GM12892 (cell line): Measurements from ENCODE around the gene AFF3.

Experiments
- DNase-seq: peaks from one replicate; pipeline ENCODE4 v3.0.0; 2011; ENCODE audit not compliant: insufficient read length
- FAIRE-seq: peaks from 2 replicates; lab custom pipeline; 2011; peaks lifted over from hg19 to GRCh38; lab: Jason Lieb, UNC
- POLR2A ChIP-seq: IDR thresholded peaks from 2 replicates; pipeline ENCODE4 v1.6.1; 2011; ENCODE audit warnings: low read depth, low read length, control low read depth
- POLR2AphosphoS5 ChIP-seq: IDR thresholded peaks from 2 replicates; pipeline ENCODE4 v1.6.1; 2011; ENCODE audit warnings: low read depth, low read length, control low read depth
- TAF1 ChIP-seq: IDR thresholded peaks from 2 replicates; pipeline ENCODE4 v1.6.1; 2011; ENCODE audit warnings: low read depth, mild to moderate bottlenecking, control low read depth, low read length, borderline replicate concordance

AFF3 gene

DNA sequence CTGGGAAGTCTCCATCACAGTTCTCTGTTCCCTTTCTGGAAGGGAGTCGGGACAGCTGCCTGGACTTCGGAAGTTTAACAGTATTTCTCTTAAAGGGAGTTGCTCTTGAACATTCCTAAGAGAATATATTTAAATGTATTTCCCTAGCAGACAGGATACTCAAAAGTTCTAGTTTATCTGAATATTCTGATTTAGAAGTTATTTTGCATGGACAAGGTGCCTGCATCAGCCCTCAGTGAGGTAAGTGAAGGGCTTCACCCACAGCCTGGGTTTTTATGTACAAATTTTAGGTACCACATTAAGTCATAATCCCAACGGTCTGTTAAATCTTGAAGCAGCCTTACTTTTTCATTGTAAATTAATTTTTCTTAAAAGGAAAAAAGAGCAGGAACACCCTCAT lies 587.5 kb downstream of the AFF3 start:
- no peak for DNase-seq
- TF ChIP-seq POLR2AphosphoS5 (no peak), TAF1 (no peak), POLR2A (no peak)
- no peak for FAIRE-seq

DNA sequence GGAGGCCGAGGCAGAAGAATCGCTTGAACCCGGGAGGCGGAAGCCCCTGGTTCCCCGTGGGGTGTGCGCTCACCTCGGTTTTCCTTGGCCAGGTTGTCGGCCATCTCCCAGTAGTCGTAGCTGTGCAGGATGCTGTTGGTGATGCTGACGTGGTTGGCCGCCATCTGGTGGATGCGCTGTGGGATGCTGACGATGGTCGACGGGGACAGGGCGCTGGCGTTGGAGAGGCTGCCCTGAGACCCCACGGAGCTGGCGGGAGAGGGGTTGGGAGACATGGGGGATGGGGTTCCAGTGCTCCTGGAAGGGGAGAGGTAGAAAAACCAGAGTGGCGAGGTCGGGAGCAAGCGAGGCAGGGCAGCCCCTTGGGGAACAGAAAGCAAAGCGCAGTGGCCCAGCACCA lies 588.2 kb downstream of the AFF3 start:
- no peak for FAIRE-seq
- no peak for DNase-seq
- TF ChIP-seq POLR2A (no peak), POLR2AphosphoS5 (no peak), TAF1 (no peak)

DNA sequence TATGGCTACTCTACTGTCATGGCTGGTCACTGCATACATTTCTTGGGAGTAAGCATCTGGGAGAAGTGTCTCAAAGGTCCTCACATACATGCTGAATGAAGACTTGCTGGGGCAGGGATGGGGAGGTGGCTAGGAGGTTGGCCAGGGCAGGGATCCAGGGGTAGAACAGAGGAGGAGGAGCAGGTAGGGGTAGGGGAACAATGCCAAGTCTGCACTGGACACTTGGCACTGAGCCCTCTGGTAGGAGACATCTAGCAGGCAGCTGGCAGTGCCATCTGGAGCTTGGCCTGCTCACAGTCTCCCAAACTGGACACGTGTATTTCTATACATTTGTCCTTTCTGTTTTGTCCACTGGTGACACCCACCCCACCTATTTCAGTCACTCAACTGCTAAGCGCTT lies 589.9 kb downstream of the AFF3 start:
- DNase-seq (no peak), FAIRE-seq (no peak)
- TF ChIP-seq POLR2A (no peak), TAF1 (no peak), POLR2AphosphoS5 (no peak)

DNA sequence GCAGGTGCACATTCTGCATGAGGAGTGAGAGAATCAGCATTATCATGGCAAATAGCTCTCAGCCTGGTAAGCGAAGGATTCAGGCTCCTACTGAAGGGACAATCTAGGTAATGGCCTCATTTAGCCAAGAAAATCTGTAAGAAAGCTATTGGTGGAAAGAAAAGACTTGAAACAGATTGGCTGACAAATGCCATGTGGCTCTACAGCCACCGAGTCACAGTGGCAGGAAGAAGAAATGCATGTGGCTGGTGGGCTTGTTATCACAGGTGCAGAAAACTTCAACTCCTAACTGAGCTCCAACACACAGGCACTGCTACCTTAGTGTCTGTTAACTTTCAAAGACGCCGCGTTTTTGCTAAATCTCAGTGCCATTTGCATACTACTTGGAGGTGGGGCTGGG lies 592.0 kb downstream of the AFF3 start:
- TF ChIP-seq POLR2AphosphoS5 (no peak), POLR2A (no peak), TAF1 (no peak)
- DNase-seq (no peak), FAIRE-seq (no peak)

DNA sequence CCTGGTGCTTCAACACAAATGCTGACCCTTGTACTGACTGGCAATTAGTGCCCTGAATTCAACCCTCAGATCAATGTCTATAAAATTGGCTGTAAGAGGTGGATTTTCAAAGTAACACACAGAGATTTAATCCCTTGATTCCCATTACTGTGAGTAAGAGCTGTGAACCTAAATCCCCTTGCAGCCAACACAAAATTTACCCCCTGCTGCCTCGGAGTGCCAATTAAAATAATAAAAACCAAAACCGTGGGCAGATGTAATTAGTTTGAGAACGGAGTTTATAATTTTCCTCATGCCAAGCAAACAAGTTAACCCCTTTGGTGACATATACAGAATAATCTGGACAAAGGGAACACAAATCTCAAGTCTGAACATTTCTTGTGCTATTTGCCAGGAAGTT lies 596.8 kb downstream of the AFF3 start:
- TF ChIP-seq POLR2A (no peak), TAF1 (no peak)
- FAIRE-seq = no peak

DNA sequence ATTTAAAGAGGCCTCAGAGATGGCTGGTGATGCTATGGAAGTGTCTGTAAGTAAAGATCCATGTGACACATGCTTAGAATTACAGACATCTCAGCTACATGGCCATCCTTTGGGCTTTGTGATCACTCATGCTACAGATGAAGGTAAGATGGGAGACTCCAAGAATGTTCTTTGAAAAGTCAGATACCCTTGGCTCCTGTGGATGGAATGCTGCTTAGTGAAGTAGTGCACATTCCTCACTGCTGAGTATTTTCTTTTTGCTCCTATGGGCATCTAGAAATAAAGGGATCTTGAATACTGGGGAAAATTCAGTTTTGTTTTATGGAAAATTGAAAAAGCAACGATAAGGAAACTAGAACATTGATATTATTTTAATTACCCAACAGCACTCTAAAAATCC lies 597.3 kb downstream of the AFF3 start:
- DNase-seq (no peak), FAIRE-seq (no peak)
- no peak for TF ChIP-seq POLR2A
- TF ChIP-seq TAF1 = no peak
- no peak for TF ChIP-seq POLR2AphosphoS5

More for the DNA sequence above, 596.8 kb downstream of the AFF3 start:
- DNase-seq = no peak

DNA sequence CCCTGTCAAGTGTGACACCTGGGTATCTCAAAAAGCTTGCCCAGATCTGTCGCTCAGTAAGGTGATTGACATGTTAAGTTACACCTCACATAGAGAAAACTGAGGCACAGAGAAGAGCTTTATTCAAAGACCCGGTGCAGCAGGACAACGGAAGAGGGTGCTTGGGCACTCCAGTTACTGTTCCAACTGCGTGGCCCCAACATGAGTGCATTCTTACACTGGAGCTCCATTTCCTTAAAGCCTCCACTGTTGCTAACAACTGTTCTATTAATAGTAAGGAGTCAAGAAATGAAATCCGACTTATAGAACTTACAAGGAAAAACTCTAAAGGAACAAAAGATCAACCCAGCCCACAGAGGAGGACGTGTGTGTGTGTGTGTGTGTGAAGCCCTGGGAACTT lies 597.8 kb downstream of the AFF3 start:
- FAIRE-seq (no peak), DNase-seq (no peak)
- TF ChIP-seq TAF1 (no peak), POLR2AphosphoS5 (no peak), POLR2A (no peak)

DNA sequence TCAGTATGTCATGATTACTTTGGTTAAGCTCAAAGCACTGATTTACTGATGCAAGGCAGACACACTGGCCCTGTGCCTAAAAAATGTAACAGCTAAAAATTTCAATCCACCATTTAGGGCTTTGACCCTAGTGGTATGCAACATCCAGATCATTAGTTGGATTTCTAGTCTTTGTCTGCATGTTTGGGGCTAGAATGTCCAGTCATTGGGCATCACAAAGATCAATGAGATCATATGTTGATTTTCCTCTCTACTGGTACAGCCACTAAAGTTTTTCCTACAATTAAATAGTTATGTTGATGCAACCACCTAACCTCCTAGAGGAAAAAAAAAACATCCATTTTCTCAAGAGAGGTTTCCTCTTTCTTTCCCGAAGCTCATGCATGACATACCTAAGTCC lies 599.1 kb downstream of the AFF3 start:
- DNase-seq (no peak), FAIRE-seq (no peak)
- TF ChIP-seq POLR2A (no peak), POLR2AphosphoS5 (no peak), TAF1 (no peak)

DNA sequence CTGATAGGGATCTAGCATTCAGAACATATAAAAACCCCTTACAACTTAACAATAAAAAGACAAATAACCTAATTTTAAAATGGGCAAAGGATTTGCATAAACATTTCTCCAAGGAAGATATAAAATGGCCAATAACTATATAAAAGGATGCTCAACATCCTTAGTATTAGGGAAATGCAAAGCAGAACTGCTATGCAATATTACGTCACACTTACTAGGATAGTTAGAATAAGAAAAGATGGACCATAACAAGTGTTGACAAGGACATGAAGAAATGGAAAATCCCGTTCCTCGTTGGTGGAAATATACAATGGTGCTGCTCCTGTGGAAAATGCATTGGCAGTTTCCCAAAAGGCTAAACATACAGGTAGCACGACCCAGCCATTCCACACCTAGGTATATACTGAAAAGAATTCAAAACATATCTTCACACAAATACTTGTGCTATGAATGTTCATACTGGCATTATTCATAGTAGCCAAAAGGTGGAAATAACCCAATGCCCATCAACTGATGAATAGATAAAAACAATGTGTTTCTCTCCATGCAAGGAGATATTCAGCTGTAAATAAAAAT lies 604.4 kb downstream of the AFF3 start:
- DNase-seq (no peak), FAIRE-seq (no peak)
- TF ChIP-seq POLR2AphosphoS5 (no peak), TAF1 (no peak), POLR2A (no peak)

DNA sequence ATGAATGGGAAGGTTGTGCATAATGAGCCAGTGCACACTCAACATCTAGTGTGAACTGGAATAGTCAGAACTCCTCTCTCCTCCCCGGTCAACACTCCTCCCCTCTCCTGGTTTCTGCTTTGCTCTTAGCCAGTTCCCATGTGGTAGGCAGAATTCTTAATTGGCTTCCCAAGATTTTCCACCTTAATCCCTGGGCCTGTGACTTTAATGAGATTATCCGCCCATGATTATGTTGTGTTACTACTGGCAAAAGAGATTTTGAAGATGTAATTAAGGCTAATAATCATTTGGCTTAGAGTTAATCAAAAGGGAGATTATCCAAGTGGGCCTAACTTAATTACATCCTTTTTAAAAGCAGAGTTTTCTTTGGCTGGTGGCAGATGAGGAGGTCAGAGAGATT lies 618.3 kb downstream of the AFF3 start:
- FAIRE-seq = no peak
- DNase-seq = no peak
- no peak for TF ChIP-seq POLR2A
- no peak for TF ChIP-seq TAF1
- TF ChIP-seq POLR2AphosphoS5 = no peak

DNA sequence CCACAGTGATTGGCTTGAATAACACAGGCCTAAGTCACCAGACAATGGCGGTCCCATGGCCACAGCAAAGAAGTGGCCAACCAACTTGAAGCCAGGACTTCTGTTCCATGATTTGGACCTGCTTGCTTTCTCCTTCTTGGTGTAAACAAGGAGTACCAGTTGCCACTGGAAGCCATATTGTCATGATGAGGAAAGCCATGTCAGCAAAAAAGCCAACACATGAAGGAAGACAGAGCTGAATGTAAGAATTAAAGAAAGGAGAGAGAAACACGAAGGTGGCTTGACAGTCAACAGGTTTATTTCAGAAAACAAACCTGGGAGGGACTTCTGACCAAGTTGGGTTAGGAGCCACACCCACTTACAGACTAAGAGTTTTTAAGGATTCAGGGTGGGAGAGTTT lies 620.2 kb downstream of the AFF3 start:
- TF ChIP-seq POLR2A (no peak), TAF1 (no peak), POLR2AphosphoS5 (no peak)
- FAIRE-seq (no peak), DNase-seq (no peak)

DNA sequence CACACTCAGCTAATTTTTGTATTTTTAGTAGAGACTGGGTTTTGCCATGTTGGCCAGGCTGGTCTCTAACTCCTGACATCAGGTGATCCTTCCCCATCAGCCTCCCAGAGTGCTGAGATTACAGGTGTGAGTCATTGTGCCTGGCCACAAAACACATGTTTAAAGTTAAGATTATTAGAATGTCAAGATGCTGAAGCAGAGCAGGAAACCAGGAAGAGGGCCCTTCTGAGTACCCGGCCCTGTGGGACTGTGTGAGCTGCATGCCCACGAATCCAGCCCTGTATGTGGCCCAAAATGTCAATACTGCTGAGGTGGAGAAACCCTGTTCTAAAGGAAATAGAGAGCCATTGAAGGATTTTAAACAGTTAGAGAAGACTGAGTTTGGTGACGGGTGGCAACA lies 621.6 kb downstream of the AFF3 start:
- TF ChIP-seq POLR2A (no peak), POLR2AphosphoS5 (no peak), TAF1 (no peak)
- DNase-seq = no peak
- no peak for FAIRE-seq
